Measurements from ENCODE around the gene JAK1. TPM values are rescaled to one million over a fixed set of nuclear protein-coding genes. Genes with fewer than 3 reads are reported as not detected.

JAK1 gene
- total and polyA plus RNA-seq, 2 experiments from 2014 or later, result 90.8 to 124 TPM

DNA sequence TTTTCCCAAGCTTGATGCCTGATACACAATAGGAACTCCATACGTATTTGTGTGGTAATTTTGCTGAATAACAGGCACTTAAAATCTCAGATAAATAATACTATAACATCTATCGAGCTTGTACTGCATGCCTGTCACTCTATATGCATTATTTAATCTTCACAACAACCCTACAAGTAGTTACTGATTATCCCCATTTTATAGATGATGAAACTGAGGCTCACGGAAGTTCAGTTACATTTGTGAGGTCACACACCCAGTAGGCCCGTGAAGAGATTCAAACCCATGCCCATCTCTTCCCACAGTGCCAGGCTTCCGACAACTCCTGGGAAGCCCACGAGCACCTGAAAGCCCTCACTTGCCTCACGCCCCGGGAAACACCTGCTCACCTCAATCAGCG lies 122.7 kb downstream of the JAK1 start:
- Histone ChIP-seq H3K9me2 (ENCODE audit: insufficient read depth) (no peaks in the 10 kb centered on the region), H4K20me1 (ENCODE audit: insufficient read depth) (no peaks in the 10 kb centered on the region), H3K4me2 (ENCODE audit: unreplicated experiment) (no peak overlapping the region), H3K4me3 (no peak overlapping the region), H3F3A (ENCODE audit: insufficient read depth) (no peaks in the 10 kb centered on the region), H3K9me3 (ENCODE audit: low read depth) (no peaks in the 10 kb centered on the region), H3K79me2 (ENCODE audit: insufficient read depth) (no peaks in the 10 kb centered on the region), H3K27ac (no peak overlapping the region), H3K27me3 (replicated peaks; ENCODE audit: insufficient read depth) (no peaks in the 10 kb centered on the region), H3K9ac (no peak overlapping the region), H3K36me3 (ENCODE audit: low read depth) (peaks cover 44% of the 10 kb centered on the region; the same call in 1 of the 2 replicates), H2AFZ (no peak overlapping the region), H3K4me1 (ENCODE audit: insufficient read depth) (peaks cover 6% of the 10 kb centered on the region; the same call in 1 of the 2 replicates)
- WGBS, 2 experiments (ENCODE audit: low coverage in 1 of 2, low lambda C conversion rate in 2 of 2, missing lambda C conversion rate in 2 of 2), result 90 to 94% methylated on average over 9 of the region's 9 CpGs
- in situ Hi-C loops (cut with MboI), result no loop called here
- no peak for TF ChIP-seq EZH2phosphoT487 (IDR thresholded peaks at IDR 0.05; ENCODE audit: insufficient read depth, low read depth)
- no peak for TF ChIP-seq EZH2 (IDR thresholded peaks at IDR 0.05; ENCODE audit: insufficient read depth, poor library complexity, severe bottlenecking)
- no peak for DNase-seq

DNA sequence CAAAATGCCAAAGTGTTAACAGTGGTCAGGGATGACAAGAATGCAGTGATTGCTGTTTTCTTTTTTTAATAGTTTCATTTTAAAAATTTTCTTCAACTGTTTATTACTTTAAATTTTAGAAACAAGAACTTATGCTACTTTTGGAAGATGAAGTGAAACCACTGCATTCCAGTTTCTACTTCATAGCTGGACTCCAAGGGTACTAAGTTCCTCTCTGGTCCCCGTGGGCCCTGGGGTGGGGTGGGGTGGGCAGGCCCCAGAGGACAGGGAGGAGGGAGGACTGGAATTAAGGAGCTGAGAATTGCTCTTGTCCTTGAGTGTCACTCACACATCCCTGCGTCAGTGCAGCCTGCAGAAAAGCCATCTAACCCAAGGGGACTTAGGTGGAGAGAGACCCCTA lies 124.1 kb downstream of the JAK1 start:
- peaks cover 6% of the 10 kb centered on the region; the same call in 1 of the 2 replicates for H3K4me1 ChIP-seq (ENCODE audit: insufficient read depth)
- in situ Hi-C loops (cut with MboI), result no loop called here
- no peak for DNase-seq
- no peaks in the 10 kb centered on the region for H4K20me1 ChIP-seq (ENCODE audit: insufficient read depth)
- H3K4me2 ChIP-seq (ENCODE audit: unreplicated experiment), result no peak overlapping the region
- H3K4me3 ChIP-seq, result no peak overlapping the region
- no peaks in the 10 kb centered on the region for H3K9me3 ChIP-seq (ENCODE audit: low read depth)
- H2AFZ ChIP-seq, result no peak overlapping the region
- WGBS, 2 experiments (ENCODE audit: low coverage in 1 of 2, low lambda C conversion rate in 2 of 2, missing lambda C conversion rate in 2 of 2), result 39 to 48% methylated on average over 2 of the region's 2 CpGs
- no peaks in the 10 kb centered on the region for H3K79me2 ChIP-seq (ENCODE audit: insufficient read depth)
- 0 out of 2 replicates have a peak, but pooled peaks cover 6% of the 10 kb centered on the region for H3F3A ChIP-seq (ENCODE audit: insufficient read depth)
- no peak overlapping the region for H3K9ac ChIP-seq
- H3K36me3 ChIP-seq (ENCODE audit: low read depth), result peaks cover 50% of the 10 kb centered on the region
- H3K27ac ChIP-seq, result no peak overlapping the region
- H3K9me2 ChIP-seq (ENCODE audit: insufficient read depth), result no peaks in the 10 kb centered on the region
- TF ChIP-seq EZH2phosphoT487 (IDR thresholded peaks at IDR 0.05; ENCODE audit: insufficient read depth, low read depth) (no peak), EZH2 (IDR thresholded peaks at IDR 0.05; ENCODE audit: insufficient read depth, poor library complexity, severe bottlenecking) (no peak)
- H3K27me3 ChIP-seq (replicated peaks; ENCODE audit: insufficient read depth), result no peaks in the 10 kb centered on the region

DNA sequence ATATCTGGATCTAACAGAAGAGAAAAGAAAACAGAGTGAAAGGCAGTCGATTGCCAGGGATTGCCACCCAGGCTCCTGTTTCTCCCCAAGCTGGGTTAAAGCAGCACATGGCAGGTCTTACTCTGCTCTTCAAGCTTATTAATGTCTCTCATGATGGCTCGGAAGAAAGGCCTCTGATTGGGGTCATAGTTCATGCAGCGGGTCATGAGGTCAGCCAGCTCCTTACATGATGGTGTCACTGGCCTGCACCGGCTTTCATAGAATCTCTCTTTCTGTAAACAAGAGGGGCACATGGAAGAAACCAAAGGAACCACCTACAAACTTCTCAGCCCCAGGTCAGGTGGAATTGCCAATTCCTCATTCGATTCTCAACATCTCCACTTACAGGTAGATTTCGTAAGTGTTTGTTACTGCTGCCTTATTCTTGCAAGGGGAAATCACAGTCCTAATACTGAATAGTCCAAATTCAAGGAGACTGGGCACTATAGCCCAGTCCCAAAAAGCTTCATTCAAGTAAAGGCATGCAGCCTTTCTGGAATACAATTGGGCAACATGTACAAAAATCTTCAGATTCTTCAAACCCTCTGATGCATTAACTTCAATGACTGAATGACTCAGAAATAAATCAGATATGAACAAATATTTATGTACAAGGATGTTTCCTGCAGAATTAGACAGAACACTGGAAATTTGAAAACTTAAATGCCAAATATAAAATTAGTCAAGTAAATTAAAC lies 124.9 kb downstream of the JAK1 start:
- Histone ChIP-seq H3K79me2 (ENCODE audit: insufficient read depth) (no peaks in the 10 kb centered on the region), H4K20me1 (ENCODE audit: insufficient read depth) (no peaks in the 10 kb centered on the region), H3K36me3 (ENCODE audit: low read depth) (peaks cover 56% of the 10 kb centered on the region), H3K9ac (no peak overlapping the region), H2AFZ (no peak overlapping the region), H3K27me3 (replicated peaks; ENCODE audit: insufficient read depth) (no peaks in the 10 kb centered on the region), H3K27ac (no peak overlapping the region), H3K9me3 (ENCODE audit: low read depth) (no peaks in the 10 kb centered on the region), H3K4me2 (ENCODE audit: unreplicated experiment) (no peak overlapping the region), H3K9me2 (ENCODE audit: insufficient read depth) (no peaks in the 10 kb centered on the region), H3K4me1 (ENCODE audit: insufficient read depth) (peaks cover 6% of the 10 kb centered on the region; the same call in 1 of the 2 replicates), H3K4me3 (no peak overlapping the region), H3F3A (ENCODE audit: insufficient read depth) (0 out of 2 replicates have a peak, but pooled peaks cover 13% of the 10 kb centered on the region)
- DNase-seq, result peak; percentile 27
- 80 to 84% methylated on average over 6 of the region's 6 CpGs for whole genome bisulfite sequencing, 2 experiments (ENCODE audit: low coverage in 1 of 2, low lambda C conversion rate in 2 of 2, missing lambda C conversion rate in 2 of 2)
- in situ Hi-C loops (cut with MboI), result no loop called here
- TF ChIP-seq EZH2phosphoT487 (IDR thresholded peaks at IDR 0.05; ENCODE audit: insufficient read depth, low read depth) (no peak), EZH2 (IDR thresholded peaks at IDR 0.05; ENCODE audit: insufficient read depth, poor library complexity, severe bottlenecking) (no peak)

GRCh38 chr1:64839732-64840405 lies 126.5 kb downstream of the JAK1 start:
- Histone ChIP-seq H3K4me2 (ENCODE audit: unreplicated experiment) (no peak overlapping the region), H3K9me2 (ENCODE audit: insufficient read depth) (no peaks in the 10 kb centered on the region), H3K36me3 (ENCODE audit: low read depth) (peaks cover 63% of the 10 kb centered on the region), H3K79me2 (ENCODE audit: insufficient read depth) (no peaks in the 10 kb centered on the region), H3K9me3 (ENCODE audit: low read depth) (no peaks in the 10 kb centered on the region), H3K27me3 (replicated peaks; ENCODE audit: insufficient read depth) (no peaks in the 10 kb centered on the region), H4K20me1 (ENCODE audit: insufficient read depth) (no peaks in the 10 kb centered on the region), H2AFZ (no peak overlapping the region), H3K27ac (no peak overlapping the region), H3K9ac (no peak overlapping the region), H3K4me1 (ENCODE audit: insufficient read depth) (peaks cover 11% of the 10 kb centered on the region), H3K4me3 (no peak overlapping the region), H3F3A (ENCODE audit: insufficient read depth) (peaks cover 19% of the 10 kb centered on the region)
- DNase-seq, result no peak
- WGBS, 2 experiments (ENCODE audit: low coverage in 1 of 2, low lambda C conversion rate in 2 of 2, missing lambda C conversion rate in 2 of 2), result 89 to 91% methylated on average over 15 of the region's 15 CpGs
- no peak for TF ChIP-seq EZH2 (IDR thresholded peaks at IDR 0.05; ENCODE audit: insufficient read depth, poor library complexity, severe bottlenecking)
- no peak for TF ChIP-seq EZH2phosphoT487 (IDR thresholded peaks at IDR 0.05; ENCODE audit: insufficient read depth, low read depth)
- in situ Hi-C loops (cut with MboI), result no loop called here

Data from GM23248 (cell line).